Kasumi-1 (cell line): ENCODE results near the gene LRCOL1.
"Not testable (repeated sequence)": the region's sequence is repeated elsewhere in the genome, so short reads cannot be mapped to it uniquely, and the experiment has no call there.

ENCODE experiments used
- DNase-seq, 2 experiments: peaks; one replicate each; lab custom pipeline; 2025; lab: John Stamatoyannopoulos, UW

Gene LRCOL1

GRCh38 chr12:132600048-132601032 lies 10.0 kb downstream of the LRCOL1 start:
- DNase-seq, result peak; percentile 48 to 67

- not testable (repeated sequence) for DNase-seq
Measured at GRCh38 chr12:132599502-132599901, 10.9 kb downstream of the LRCOL1 start.

- peak in 1 of 2 experiments; percentile 15 for DNase-seq
Measured at GRCh38 chr12:132597333-132598316, 12.8 kb downstream of the LRCOL1 start.

- DNase-seq, result no peak
Measured at GRCh38 chr12:132596016-132596415, 14.4 kb downstream of the LRCOL1 start.

- DNase-seq, result no peak
Measured at GRCh38 chr12:132595183-132595582, 15.2 kb downstream of the LRCOL1 start.

- peak in 1 of 2 experiments; percentile 7 for DNase-seq
Measured at GRCh38 chr12:132593938-132594358, 16.4 kb downstream of the LRCOL1 start.

GRCh38 chr12:132593521-132593920 lies 16.9 kb downstream of the LRCOL1 start:
- no peak for DNase-seq

GRCh38 chr12:132593071-132593470 lies 17.3 kb downstream of the LRCOL1 start:
- no peak for DNase-seq

GRCh38 chr12:132592282-132592970 lies 18.0 kb downstream of the LRCOL1 start:
- no peak for DNase-seq

GRCh38 chr12:132591107-132591935 lies 19.1 kb downstream of the LRCOL1 start:
- DNase-seq, result no peak

- no peak for DNase-seq
Measured at GRCh38 chr12:132588821-132589669, 21.3 kb downstream of the LRCOL1 start.

- no peak for DNase-seq
Measured at GRCh38 chr12:132588319-132588718, 22.1 kb downstream of the LRCOL1 start.

- DNase-seq, result no peak
Measured at GRCh38 chr12:132587781-132588180, 22.6 kb downstream of the LRCOL1 start.

- no peak for DNase-seq
Measured at GRCh38 chr12:132586929-132587328, 23.5 kb downstream of the LRCOL1 start.

GRCh38 chr12:132585177-132585576 lies 25.2 kb downstream of the LRCOL1 start:
- no peak for DNase-seq

- DNase-seq, result no peak
Measured at GRCh38 chr12:132584429-132584828, 26.0 kb downstream of the LRCOL1 start.

- no peak for DNase-seq
Measured at GRCh38 chr12:132583736-132584135, 26.6 kb downstream of the LRCOL1 start.

- DNase-seq, result no peak
Measured at GRCh38 chr12:132583411-132583710, 27.0 kb downstream of the LRCOL1 start.

GRCh38 chr12:132582582-132583410 lies 27.6 kb downstream of the LRCOL1 start:
- no peak for DNase-seq
